NOMO-1 (cell line): ENCODE data around the gene MTX2.
A peak's percentile ranks its signal among the peaks of the same experiment; 100 is the strongest.

Experiments
- DNase-seq, 2 experiments: peaks; one replicate each; lab custom pipeline; 2025; ENCODE audit not compliant: unreplicated experiment in 2 of 2; lab: John Stamatoyannopoulos, UW

The MTX2 gene

DNA sequence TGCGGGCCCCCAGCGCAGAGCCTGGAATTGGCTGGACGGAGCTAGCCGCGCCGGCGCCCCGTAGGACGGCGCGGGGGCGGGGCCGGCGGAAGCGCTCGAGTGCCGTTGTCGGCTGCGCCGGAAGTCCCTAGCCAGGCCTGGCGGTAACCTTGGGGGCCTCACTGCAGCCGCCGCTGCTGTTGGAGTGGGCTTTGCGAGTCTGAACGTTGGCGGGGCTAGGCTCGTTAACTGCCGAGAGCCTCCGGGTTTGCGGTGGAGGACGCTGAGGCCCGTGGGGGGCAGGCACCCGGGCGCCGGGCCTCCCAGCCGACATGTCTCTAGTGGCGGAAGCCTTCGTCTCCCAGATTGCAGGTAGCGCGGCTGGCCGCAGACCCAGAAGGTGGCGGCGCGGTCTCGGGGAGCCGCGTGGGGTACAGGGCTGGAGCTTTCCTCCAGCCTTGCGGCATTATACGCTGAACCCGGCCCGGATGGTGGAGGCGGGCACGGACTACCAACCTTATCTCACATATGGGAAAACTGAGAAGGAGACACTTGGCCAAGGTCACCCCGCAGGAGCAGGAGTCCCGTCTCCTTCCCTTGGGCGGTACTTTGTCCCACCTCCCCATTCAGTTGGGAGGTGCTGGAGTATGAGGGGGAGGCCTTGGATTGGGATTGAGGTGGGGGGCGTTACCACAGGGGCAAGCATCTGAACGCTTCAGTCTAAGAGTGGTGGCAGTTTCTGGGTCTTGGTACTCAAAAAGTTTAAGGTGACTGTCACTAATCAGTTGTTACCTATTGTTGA is at the start of gene MTX2:
Gene MTX2, plus strand, starts transcription at position 124 of the 781 bp plus-strand sequence. Its CDS starts 188 bp downstream, at position 312.
- peak; percentile 76 to 79 for DNase-seq

- no peak for DNase-seq
These were observed 41.4 kb upstream of the MTX2 start for GRCh38 chr2:176227874-176228273.

- no peak for DNase-seq
These were observed 35.1 kb upstream of the MTX2 start for GRCh38 chr2:176234156-176234555.

DNA sequence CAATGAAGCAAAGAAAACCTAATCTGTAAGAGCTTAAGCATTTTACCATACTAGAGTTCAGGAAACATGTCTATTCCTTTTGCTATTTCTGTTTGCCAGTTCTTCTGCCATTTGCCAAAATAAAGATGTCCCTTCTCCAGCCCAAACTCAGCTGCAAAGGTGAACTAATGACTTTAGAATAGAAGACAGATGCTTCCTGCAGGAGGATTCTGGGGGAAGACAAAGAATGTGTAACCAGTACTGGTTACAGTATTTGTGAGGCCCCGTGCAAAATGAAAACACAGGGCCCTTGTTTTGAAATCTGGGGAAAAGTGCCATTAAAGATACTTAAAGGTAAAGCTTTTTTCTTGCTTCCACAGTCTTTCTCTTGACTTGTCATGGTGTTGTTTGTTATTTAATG is 34.3 kb upstream of the MTX2 start:
- no peak for DNase-seq

- no peak for DNase-seq
These were observed 31.8 kb upstream of the MTX2 start for GRCh38 chr2:176237456-176237855.

DNA sequence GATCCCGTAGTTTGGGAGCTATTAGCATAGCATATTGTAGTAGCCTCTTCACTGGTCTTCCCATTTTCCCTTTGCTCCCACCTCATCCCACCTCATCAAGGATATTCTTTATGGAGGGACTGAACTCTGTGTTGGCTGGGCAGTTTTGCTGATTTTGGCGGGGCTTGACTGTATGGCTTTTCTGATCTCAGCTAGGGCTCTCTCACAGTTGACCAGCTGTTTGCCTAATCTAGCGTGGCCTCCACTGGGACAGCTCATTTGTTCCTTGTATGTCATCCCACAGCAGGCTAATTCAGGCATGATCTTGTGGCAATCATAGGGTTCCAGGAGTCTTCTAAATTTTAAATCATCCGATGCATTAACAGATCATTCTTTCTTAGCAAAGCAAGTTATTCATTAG is 30.2 kb upstream of the MTX2 start:
- no peak for DNase-seq

- DNase-seq = no peak
These were observed 28.9 kb upstream of the MTX2 start for GRCh38 chr2:176240301-176240700.

DNA sequence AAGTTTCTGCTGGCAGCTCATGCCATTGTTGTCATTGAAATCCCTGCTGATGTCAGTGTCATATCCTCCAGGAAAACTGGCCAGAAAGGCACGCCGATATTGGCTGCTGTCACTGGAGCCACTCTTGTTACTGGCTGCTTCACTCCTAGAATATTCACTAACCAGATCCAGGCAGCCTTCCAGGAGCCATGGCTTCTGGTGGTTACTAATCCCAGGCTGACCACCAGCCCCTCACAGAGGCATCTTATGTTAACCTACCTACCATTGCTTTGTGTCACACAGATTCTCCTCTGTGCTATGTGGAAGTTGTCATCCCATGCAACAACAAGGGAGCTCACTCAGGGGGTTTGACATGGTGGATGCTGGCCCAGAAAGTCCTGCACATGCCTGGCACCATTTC is 27.0 kb upstream of the MTX2 start:
- no peak for DNase-seq

GRCh38 chr2:176246331-176246730 is 22.9 kb upstream of the MTX2 start:
- DNase-seq = no peak

DNA sequence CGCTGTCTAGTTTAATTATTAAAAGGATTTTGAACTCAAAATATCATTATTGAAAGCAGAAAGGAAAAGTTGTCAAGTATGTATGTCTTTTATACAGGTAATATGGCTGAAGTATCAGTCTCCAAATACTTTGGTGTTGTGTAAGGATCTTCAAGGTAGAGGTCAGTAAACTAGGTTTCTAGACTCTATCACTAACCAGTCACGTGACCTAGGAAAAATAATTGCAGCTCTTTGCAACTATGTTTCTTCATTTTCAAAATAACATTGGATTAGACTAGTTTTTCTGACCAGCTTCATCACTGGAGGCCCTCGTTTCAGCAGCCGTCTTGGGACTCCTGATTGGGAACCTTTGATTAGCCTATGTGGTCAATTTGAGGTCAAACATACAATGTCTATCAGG is 21.4 kb upstream of the MTX2 start:
- no peak for DNase-seq

DNA sequence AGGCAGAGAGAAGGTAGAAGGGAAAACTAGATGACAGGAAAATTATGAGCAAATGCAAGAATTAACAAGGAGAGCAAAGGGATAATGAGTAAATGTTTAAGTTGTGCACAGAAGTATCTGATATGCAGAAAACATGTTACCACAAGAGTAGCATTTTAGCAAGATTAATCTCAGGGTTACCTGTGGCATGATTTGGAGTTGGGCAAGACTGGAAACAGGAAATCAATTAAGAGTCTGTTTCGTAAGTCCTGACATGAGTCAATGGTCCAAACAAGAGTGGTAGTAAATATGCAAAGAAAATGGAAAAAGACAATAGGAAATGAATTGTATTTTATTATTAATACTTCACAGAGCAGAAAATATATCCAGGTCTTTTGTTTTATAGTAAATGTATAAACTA is 17.3 kb upstream of the MTX2 start:
- DNase-seq = peak in 1 of 2 experiments; percentile 21

DNA sequence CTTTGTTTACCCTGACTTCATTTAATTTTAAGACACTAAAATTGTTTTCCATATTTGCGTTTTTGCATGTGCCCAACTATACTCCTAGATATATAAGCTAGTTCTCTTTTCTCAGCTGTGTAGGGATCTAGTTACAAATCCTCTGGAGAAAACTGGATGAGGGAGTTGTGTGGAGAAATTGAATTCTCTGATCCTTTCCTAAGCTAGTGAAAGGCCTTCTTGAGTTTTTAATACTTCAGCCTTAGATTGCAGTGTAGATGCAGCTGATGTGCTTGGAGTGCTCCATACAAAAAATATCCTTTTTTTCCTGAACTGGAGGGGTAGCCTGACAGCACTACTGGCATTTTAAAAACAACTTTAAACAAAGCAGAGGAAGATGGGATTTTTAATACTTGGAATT is 8.6 kb upstream of the MTX2 start:
- no peak for DNase-seq

DNA sequence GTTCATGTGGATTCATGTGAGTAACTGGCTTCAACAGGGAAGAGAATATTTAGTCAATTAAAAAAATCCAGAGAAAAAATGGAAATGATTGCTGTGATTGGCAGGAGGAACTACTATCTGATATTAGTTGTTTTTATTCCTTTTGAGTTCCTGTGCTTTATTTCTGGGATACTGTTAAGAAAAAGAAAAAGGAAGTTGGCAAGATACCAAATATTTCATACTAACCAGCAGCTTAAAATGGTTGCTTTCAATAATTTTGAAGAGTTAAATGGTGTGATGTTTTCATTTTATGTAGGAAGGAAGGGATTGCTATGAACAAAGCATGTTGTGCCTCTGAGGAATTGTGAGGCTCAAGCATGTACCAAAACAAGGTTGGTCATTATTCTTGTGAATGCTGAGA is 8.1 kb upstream of the MTX2 start:
- no peak for DNase-seq

- DNase-seq = no peak
These were observed 295 bp upstream of the MTX2 start for GRCh38 chr2:176268976-176269318.

- DNase-seq = peak in 1 of 2 experiments; percentile 17
These were observed 983 bp downstream of the MTX2 start for GRCh38 chr2:176270100-176270750.

- DNase-seq = no peak
These were observed 3.7 kb downstream of the MTX2 start for GRCh38 chr2:176272870-176273459.

DNA sequence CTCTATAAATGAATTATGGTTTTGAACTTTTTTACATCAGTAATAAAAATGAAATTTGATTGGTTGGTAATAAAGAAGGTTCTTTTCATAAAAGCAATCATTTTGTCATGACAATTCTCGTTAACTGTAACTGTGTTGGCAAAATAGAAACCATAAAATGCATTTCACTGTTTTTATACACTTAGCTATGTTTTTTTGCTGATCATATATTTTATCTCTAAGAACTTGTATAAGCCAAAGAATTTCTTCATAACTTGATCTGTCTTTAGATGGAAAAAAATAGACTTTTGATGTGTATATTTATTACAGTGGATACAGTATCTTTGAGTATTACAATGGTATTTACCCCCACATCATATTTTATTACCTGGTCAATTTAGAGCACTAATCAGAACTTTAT is 9.7 kb downstream of the MTX2 start:
- DNase-seq = no peak

DNA sequence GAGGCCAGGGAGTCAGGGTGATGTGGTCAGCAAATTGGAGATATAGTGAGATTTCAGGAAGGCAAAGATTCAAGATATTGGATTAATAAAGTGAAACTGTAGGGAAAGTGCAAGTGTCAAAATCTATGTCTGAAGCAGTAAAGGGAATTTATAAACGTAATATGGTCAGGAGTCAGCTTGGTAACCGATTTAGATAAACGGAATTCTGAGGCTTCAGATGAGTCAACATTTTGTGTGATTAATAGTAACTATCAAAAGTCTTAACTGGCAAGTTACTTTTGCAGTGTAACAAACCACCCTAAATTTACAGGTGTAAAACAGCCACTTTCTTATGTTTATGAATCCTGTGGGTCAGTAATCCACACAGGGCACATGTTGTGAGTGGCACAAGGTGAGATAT is 10.9 kb downstream of the MTX2 start:
- no peak for DNase-seq

- DNase-seq = no peak
These were observed 11.8 kb downstream of the MTX2 start for GRCh38 chr2:176280867-176281658.

DNA sequence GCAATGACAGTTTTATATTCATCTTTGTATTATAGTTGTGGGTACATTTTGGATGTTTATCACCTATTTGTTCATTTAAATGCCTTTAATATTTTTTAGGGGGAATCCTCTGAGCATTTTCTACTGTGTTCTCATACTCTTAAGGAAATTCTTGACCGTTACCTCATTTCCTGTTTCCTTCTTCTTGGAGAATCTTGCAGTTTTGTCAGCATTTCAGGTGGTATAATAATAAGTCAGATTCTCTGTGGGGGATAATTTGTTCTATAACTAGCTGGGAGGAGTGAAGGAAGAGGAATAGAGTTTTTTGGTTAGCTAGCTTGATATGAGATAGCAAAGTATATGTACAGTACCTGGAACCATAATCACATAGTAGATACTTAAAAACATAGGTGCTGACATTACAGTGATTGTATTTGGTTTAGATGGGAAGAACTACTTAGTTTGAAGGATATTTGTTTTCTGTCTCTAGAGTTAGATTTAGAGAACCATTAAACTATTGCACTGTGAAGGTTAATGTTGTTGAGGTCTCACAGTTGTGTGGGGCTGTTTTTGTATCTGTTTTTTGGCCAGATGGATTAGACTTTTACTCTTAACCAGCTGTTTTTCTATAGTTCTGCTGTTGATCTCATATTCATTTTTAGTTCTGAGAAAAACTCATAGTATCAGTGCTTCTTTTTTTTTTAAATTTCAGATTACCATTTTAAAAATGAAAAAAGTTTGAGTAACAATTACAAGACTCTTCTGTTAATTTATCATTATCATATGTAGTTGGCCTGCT is 14.2 kb downstream of the MTX2 start:
- DNase-seq = no peak
